Measurements from ENCODE around the gene FXYD2. TPM values are rescaled to one million over a fixed set of nuclear protein-coding genes. Genes with fewer than 3 reads are reported as not detected.

Gene FXYD2
- total and polyA plus RNA-seq, 10 of the 15 experiments (the other 5 are each of a cell fraction or from before 2014, with no cell fraction given): 1.2 to 4.5 (median 2.4) TPM

- no peak for TF ChIP-seq ATF7 (IDR thresholded peaks at IDR 0.05; ENCODE audit: low read depth)
- no peak for TF ChIP-seq RCOR1 (conservative IDR thresholded peaks at IDR 0.05; ENCODE audit: low read depth, low read length)
Observed at GRCh38 chr11:117796456-117796871, 28.1 kb downstream of the FXYD2 start (continued).

DNA sequence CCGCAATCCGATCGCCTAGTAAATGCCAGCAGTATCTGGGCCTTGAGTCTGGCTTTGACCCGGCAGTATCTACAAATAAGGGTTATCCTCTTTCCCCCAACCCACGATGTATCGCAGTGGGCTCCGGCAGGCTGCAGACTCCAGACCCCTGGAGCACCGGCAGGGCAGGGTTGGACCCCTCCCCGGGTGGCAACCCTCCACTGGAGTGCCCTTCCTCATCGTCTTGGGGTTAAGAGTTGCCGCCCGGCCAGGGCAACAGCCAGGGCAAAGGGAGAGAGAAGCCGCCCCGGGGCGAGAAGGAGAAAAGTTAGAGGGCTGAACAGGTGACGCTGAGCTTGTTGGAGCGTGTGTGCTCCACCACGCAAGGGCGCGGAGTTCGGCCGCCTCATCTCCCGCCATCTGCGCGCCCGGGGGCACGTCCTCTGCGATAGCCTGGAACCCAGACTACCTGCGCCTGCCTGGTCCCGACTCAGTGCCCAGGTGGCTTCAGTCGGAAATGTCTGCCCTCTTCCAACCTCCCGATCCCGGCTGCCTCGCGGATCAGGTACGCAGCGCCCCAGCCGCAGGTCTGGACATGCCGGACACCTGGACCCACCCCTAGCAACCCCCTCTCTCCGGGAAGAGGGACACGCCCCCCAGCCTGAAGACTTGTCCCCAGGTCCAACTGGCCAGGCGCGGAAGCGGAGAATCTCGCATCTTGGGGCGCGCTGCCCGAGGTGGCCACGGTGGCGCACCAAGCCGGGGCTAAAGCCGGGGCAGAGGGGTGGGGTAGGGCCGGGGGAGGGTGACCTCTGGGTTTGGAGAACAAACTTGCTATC, 28.7 kb downstream of the FXYD2 start:
- no peak for FAIRE-seq
- Histone ChIP-seq H3K27me3 (replicated peaks in 1 of 2; ENCODE audit: control insufficient read depth in 2 of 2, insufficient read depth in 2 of 2, low read length in 1 of 2) (peaks cover 4 to 8% of the 10 kb centered on the region in 2 experiments; a peak in 3 of 4 replicates), H3K79me2 (ENCODE audit: control insufficient read depth, insufficient read depth, low read length) (no peaks in the 10 kb centered on the region), H3K27ac (ENCODE audit: control insufficient read depth, insufficient read depth) (no peak overlapping the region), H3K4me1 (ENCODE audit: control insufficient read depth, insufficient read depth, low read length) (no peaks in the 10 kb centered on the region), H3K36me3 (ENCODE audit: control insufficient read depth in 2 of 2, insufficient read depth in 2 of 2, low read length in 1 of 2) (no peaks in the 10 kb centered on the region), H4K20me1 (ENCODE audit: control insufficient read depth, insufficient read depth) (no peaks in the 10 kb centered on the region), H3K9ac (ENCODE audit: control insufficient read depth, insufficient read depth, low read length) (no peak overlapping the region), H3K9me3 (replicated peaks; ENCODE audit: control insufficient read depth, insufficient read depth, low read length) (no peaks in the 10 kb centered on the region), H2AFZ (ENCODE audit: control insufficient read depth, low read depth, low read length) (no peak overlapping the region), H3K4me3 (no peak overlapping the region), H3K4me2 (ENCODE audit: control insufficient read depth, insufficient read depth) (no peak overlapping the region)
- SMC1A ChIA-PET (ENCODE audit: uncharacterized antibody, unreplicated experiment): no interaction called here
- DNase-seq (ENCODE audit: low read depth, low spot score): no peak
- intact Hi-C loops (cut with micrococcal nuclease; ENCODE audit: unreplicated experiment): no loop called here
- POLR2A ChIA-PET: no interaction called here
- ATAC-seq: no peak
- in situ Hi-C loops (cut with MboI): no loop called here
- RAD21 ChIA-PET (ENCODE audit: unreplicated experiment): no interaction called here
- BruUV-seq (replicated peaks): no TSS peak
- WGBS (ENCODE audit: insufficient coverage, insufficient replicate concordance, low lambda C conversion rate, missing lambda C conversion rate): 41% methylated on average over 40 of the region's 53 CpGs
- CTCF ChIA-PET: no interaction called here
- TF ChIP-seq MYB (IDR thresholded peaks at IDR 0.05; ENCODE audit: borderline replicate concordance, low read depth, low read length) (no peak), HDAC2 (IDR thresholded peaks at IDR 0.05) (no peak), ZBTB4 (CRISPR knock-in tag; IDR thresholded peaks at IDR 0.05) (no peak), MEF2B (IDR thresholded peaks at IDR 0.05; ENCODE audit: partially characterized antibody, poor library complexity, severe bottlenecking) (no peak), JUND (IDR thresholded peaks at IDR 0.05; ENCODE audit: low read depth, low read length) (no peak), CEBPZ (IDR thresholded peaks at IDR 0.05; ENCODE audit: low read depth, low read length) (no peak), BCL11A (IDR thresholded peaks at IDR 0.05; ENCODE audit: low read depth, low read length) (no peak), WRNIP1 (IDR thresholded peaks at IDR 0.05; ENCODE audit: borderline replicate concordance, low read depth, low read length) (no peak), IRF4 (IDR thresholded peaks at IDR 0.05; ENCODE audit: low read depth, low read length) (no peak), ZNF622 (IDR thresholded peaks at IDR 0.05) (no peak), IRF3 (IDR thresholded peaks at IDR 0.05) (no peak)
